Measurements from ENCODE around the gene ADGRG4. TPM values are rescaled to one million over a fixed set of nuclear protein-coding genes. Genes with fewer than 3 reads are reported as not detected.

ADGRG4 gene
- total RNA-seq, 1 donor from 2014 or later = not detected

DNA sequence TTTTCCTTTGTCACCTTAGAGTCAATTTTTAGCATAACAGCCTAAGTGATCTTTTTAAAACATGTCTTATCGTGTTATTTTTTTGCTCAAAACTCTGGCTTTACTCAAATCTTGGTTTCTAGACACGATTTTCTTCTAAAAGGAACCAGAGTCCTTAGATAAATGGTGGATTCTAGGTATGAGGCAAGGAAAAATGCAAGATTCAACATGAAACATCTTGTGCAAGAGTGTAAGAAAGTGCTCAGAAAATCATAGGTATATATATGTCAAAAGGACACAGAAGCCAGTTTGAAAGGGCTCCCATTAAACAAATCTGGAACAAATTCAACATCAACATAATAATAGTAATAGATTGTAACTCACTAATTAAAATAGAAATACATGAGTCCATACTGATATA is 8.1 kb upstream of the ADGRG4 start:
- DNase-seq (ENCODE audit: low read depth, low spot score) = no peak

DNA sequence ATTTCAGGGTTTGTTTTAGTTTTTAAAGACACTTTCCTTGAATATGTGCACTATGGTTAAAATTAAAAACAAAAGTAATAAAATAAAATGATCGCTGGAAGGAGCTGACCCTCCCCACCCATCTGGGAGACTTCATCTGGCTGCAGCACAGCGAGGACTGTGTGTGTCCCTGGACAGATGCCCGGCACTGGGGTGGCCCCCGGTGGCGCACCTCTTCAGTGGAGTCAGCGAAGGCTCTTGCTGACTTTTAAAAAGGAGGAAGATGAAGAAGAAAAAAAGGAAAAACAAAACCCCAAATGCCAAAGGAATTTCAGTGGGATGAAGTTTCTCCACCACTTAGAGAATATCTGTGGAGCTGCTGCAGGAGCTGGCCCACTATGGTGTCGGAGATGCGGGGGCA is 5.4 kb upstream of the ADGRG4 start:
- DNase-seq (ENCODE audit: low read depth, low spot score) = no peak

DNA sequence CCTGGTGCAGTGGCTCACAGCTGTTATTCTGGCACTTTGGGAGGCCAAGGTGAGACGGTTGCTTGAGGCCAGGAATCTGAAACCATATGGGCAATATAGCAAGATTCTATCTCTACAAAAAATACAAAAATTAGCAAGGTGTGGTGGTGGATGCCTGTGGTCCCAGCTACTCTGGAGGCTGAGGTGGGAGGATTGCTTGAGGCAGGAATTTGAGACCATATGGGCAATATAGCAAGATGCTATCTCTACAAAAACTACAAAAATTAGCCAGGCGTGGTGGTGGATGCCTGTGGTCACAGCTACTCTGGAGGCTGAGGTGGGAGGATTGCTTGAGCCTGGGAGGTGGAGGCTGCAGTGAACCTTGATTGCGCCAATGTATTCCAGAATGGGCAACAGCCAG is 2.3 kb downstream of the ADGRG4 start:
- no peak for DNase-seq (ENCODE audit: low read depth, low spot score)

DNA sequence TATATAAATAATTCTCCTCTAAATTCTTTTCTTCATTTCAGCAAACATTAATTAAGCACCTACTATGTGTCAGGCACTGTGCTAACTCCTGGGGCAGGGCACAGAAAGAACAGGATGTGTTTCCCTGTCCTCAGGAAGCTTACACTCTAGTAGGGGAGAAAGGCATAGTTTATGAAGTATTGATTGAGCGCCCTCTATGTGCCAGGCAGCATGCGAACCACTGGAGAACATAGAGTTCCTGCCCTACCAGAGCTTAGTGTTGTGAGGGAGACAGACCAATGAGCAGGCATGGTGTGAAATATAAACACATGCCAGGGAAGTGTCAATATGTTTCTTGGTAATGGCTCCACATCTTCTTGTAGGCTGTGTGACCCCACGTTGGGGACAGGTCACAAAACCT is 3.7 kb downstream of the ADGRG4 start:
- DNase-seq (ENCODE audit: low read depth, low spot score) = no peak

DNA sequence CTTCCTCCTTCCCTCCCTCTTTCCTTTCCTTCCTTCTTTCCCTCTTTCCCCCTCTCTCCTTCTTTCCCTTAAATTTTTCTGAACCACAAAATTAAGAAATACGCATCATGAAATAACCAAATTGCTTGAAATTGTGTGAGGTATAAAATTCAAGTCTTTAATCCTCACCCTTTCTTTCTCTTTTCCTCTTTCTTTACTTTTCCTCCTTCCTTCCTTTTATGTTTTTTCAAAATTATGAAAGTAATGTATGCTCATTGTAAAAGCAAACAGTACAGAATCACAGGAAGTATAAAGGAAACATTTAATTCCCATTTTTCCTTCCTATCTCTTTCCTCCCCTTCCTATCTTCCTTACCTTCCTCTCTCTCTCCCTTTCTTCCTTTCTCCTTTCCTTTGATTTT is 5.4 kb downstream of the ADGRG4 start:
- no peak for DNase-seq (ENCODE audit: low read depth, low spot score)

DNA sequence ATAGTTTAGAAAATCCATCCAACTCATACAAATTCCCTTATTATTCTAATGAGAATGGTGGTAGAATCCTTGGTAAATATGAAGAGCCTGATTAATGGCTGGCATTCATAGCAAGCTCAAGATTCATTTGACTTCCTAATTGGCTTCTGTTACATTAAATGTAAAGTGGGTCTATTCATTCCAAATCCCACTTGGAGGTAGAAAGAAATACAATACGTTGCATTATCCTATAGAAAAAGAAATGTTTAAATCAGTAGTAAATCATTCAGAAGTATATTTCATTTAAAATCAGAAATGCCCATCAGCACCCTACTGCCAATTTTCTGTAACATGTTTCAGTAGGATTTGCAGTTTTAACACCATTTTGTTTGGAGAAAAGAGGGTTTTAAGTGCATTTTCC is 6.7 kb downstream of the ADGRG4 start:
- no peak for DNase-seq (ENCODE audit: low read depth, low spot score)

DNA sequence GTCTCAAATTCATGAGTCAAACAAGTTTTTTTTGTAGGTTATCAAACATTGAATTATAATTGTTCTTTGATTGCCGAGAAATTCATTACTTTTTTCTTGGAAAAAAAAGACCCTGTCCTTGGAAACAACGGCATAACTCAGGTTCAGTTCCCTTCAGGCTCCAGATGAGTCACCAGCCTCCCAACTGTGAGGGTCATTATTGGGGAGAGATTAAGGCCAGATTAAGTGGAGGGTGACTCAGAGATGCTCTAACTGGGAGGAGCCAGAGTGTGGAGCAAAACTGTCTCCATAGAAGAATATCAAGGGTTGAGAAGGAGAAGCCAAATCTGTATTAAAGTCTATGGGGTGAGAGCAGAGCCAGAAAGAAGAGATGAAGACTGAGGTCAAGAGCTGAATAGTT is 9.6 kb downstream of the ADGRG4 start:
- no peak for DNase-seq (ENCODE audit: low read depth, low spot score)

DNA sequence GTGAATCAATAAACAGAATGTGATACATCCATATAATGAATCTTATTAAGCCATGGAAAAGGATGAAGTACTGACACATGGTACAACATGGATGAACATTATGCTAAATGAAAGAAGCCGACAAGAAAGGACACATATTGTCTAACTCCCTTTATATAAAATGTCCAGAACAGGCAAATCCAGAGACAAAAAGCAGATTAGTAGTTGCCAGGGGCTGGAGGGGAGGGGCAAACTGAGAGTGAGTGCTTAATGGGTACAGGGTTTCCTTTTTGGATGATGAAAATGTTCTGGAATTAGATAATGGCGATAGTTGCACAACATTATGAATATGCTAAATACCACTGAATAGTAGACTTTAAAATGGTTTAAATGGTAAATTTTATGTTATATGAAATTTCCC is 17.4 kb downstream of the ADGRG4 start:
- DNase-seq (ENCODE audit: low read depth, low spot score) = no peak

DNA sequence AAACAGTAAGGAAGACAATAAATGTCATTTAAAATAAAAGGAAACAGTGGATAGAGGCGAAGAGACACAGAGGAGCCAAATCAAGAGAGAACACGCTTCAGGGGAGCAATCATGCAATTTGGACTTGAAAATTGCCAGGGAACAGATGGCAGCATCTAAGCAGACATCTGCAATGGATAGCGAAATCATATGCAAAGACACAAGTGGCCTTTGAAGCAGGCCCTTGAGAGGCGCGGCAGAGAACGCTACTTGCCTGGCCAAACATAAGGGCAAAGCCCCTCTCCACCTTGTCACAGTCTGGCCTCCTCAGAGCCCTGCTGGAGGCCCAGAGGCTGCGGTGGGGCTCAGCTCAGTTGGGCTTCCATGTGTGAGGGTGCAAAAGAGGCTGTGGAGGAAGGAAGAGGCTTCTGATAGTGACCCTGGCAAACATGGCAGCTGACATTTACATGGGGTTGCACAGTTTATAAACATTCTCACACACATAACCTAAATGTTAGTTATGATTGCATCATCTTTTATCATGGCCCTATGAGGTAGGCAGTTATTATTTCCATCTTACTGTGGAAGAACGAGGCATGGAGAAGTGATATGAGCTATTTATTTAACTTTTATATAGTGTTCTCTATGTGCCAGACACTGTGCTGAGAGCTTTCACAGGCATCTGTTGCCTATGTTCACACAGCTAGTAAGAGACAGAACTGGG is 18.3 kb downstream of the ADGRG4 start:
- DNase-seq (ENCODE audit: low read depth, low spot score) = no peak

DNA sequence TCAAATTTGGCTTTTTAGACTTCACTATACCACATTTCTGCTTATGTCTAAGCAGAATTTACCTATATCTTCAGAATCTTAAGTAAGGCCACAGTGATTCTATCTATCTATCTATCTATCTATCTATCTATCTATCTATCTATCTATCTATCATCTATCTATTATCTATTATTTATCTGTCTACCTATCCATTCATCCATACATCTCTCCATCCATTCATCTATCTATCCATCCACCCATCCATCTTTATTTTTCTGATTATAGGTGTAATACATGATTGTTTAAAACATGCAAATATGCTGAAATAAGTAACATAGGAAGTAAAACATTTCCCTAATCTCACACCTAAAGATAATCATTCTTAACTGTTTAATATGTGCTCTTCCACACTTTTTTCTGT is 18.8 kb downstream of the ADGRG4 start:
- no peak for DNase-seq (ENCODE audit: low read depth, low spot score)

DNA sequence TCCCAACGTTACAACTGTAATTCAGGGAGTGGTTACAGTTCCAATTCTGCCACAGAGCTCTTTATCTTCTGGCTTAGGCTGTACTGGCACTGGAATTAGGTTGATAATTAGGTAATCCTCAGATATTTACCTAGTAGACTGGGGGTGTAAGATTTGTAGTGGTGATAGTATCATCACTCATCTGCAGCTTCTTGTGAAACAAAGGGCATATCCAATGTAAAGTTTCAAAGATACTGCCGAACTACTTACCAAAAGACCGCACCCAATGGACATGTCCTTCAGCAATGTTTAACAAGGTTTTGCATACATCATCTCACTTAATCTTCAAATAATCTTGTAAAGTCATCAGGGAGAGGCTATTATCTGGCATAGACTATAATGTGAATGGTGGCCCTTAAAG is 20.8 kb downstream of the ADGRG4 start:
- no peak for DNase-seq (ENCODE audit: low read depth, low spot score)

DNA sequence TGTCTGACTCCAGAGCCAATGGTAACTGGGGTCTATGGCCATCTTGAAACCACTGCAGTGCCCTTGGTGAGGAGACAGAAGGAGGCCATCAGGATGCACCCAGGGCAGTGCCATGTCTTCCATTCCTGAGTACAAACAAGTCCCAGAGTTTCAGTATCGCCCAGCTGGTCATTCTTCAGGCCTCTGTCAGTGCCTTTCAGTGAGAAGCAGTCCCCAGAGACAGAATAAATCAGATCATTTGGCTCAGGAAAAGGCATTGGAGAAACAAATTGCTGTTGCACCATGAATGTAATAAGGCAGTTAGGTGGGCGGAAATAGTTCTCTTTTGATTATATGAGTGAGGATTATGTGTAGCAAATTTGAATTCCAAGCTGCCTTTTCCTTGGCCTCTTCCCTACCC is 21.3 kb downstream of the ADGRG4 start:
- DNase-seq (ENCODE audit: low read depth, low spot score) = no peak

DNA sequence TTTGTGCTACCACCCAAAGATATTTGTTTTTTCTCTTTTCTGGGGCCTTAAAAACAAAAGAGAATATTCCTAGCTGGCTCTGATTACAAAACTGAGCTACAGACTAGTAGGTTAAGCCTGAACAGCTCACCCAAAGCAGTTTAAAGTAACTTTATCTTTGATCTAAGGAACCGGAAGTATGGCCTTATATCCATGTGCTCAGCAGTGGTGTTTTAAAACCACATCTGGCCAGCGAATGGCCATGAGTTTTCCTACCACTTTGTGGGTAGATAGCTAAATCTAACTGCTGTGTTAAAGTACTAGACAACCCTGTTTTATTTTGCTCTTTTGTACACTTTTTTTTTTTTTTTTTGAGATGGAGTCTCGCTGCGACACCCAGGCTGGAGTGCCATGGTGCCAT is 24.6 kb downstream of the ADGRG4 start:
- no peak for DNase-seq (ENCODE audit: low read depth, low spot score)

DNA sequence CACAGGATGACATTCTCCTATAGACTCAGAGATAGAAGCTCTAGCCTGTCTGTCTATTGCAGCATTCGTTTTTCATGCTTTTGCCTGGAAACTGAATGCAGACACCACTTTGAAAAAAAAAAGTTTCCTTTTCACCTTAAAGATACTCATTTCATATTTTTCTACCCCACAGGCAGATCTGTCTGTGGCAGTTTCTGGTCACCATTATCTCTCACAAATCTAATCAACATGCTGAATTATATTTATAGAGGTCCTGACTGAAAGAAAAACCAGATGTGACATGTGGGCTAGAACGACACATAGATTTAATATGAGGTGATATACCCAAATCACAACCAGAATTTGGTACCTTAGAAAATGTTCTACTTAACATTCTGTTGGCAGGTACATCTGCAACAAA is 28.2 kb downstream of the ADGRG4 start:
- DNase-seq (ENCODE audit: low read depth, low spot score) = no peak

DNA sequence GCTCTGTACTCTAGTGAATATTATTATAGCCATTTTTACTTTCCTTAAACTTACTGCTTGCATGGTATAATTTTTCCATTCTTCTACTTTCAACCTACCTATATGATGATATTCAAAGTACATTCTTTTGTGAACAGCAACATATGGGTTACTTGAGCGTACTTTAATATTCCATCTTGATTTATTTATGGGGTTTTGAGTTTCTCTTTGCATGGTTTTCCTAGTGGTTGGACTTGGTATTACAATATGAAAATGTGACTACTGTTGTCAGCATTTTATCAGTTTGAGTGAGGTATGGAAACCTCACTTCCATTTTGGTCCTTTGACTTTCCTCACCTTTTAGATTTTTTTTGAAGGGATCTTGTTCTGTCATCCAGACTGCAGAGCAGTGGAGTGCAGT is 35.9 kb downstream of the ADGRG4 start:
- DNase-seq (ENCODE audit: low read depth, low spot score) = no peak

DNA sequence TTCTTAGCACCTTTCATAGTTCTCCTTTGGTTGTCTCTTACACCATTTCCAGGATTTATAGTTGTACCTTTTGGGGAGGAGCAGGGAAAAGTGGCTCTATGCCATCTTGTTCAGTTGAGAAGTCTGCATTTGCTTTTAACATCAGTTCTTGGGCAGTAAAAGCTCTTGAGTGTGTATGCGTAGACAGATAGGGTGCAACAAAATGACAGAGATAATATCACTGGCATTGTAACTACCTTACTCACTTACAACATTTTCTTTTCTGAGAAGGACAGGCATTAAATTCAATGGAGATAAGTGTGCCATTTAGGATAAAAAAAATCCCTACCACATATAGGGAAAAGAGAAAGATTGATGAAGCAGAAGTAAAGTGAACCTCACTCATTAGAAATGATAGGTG is 38.9 kb downstream of the ADGRG4 start:
- DNase-seq (ENCODE audit: low read depth, low spot score) = no peak

DNA sequence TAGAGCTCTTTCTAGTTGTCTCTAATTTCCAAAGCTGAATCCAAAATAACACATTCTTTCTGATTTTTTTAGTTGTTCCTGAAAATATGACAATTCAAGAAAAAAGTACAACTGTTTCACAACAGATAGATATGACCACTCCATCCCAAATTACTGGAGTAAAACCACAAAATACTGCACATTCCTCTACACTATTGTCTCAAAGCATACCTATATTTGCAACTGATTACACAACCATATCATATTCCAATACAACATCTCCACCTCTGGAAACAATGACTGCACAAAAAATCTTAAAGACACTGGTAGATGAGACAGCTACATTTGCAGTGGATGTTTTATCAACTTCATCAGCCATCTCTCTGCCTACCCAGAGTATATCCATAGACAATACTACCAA is 43.6 kb downstream of the ADGRG4 start:
- no peak for DNase-seq (ENCODE audit: low read depth, low spot score)

DNA sequence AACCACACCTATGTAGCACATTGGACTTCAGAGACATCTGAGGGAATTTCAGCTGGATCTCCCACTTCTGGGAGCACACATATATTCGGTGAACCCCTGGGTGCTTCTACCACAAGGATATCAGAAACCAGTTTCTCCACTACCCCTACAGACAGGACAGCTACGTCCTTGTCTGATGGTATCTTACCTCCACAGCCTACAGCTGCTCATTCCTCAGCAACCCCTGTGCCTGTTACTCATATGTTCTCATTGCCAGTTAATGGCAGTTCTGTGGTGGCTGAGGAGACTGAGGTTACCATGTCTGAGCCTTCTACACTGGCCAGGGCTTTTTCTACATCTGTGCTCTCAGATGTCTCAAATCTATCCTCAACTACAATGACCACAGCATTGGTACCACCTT is 45.7 kb downstream of the ADGRG4 start:
- no peak for DNase-seq (ENCODE audit: low read depth, low spot score)

DNA sequence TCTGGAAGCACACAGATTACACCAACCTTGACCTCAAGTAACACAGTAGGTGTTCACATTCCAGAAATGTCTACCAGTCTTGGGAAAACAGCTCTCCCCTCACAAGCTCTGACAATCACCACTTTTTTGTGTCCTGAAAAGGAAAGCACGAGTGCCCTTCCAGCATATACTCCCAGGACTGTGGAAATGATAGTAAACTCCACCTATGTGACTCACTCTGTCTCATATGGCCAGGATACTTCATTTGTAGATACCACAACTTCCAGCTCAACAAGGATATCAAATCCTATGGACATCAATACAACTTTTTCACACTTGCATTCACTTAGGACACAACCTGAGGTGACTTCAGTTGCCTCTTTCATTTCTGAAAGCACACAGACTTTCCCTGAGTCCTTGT is 46.9 kb downstream of the ADGRG4 start:
- DNase-seq (ENCODE audit: low read depth, low spot score) = no peak

DNA sequence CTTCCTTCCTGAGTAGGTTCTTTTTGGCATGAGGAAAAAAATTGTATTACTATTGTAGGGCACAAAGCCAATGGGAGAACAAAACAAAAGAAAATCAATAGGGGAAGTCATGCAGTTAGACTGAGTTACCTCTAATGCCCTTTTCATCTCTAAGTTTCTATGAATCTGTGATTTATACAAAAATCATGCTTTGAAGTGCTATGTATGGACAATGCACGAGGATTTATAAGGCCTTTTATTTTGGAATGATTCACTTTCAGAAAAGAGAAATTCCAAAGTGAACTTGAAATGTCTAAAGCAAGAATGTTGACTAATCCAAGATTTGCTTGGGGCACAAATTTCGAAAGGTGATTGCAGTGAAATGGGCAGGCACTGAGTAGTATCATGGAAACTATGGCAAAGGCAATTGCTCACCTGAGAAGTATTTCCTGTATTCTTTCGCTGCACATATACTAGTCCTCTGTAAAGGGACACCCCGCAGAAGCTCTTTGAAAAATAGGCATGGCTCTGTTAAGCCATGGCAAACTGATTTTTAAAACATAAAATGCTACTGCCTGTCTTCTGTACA is 52.8 kb downstream of the ADGRG4 start:
- DNase-seq (ENCODE audit: low read depth, low spot score) = no peak

DNA sequence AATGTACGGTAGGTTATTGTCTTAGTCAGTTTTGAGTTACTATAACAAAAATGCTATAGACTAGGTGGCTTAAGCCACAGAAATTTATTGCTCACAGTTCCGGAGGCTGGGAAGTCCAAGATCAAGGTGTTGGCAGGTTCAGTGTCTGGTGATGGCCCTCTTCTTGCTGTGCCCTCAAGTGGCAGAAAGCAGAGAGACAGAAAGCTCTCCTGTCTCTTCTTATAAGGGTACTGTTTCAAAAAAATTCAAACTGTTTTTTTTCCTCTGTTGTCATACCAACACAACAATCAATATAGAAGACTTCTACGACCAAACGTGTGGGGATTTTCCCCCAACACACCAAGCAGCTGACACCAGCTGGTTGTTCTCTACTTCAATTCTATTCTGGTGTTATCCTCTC is 53.4 kb downstream of the ADGRG4 start:
- no peak for DNase-seq (ENCODE audit: low read depth, low spot score)

DNA sequence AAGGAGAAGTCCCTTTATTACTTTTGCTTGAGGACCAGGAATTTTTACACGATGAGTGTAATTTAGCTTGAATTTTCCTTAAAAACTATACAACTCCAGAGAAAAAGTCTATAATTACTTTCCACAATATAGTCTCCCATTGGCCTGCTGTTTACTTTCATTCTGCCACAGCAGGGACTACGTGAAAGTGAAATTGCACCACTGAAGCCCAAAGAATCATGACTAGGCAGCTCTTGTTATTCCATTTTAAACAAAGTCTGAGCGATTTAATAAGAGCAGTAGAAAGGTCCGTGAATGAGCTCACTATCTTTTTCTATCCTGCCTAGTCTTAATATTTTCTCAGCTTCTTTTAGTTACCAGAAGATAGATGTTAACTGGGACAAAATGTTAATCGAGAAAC is 68.6 kb downstream of the ADGRG4 start:
- no peak for DNase-seq (ENCODE audit: low read depth, low spot score)

DNA sequence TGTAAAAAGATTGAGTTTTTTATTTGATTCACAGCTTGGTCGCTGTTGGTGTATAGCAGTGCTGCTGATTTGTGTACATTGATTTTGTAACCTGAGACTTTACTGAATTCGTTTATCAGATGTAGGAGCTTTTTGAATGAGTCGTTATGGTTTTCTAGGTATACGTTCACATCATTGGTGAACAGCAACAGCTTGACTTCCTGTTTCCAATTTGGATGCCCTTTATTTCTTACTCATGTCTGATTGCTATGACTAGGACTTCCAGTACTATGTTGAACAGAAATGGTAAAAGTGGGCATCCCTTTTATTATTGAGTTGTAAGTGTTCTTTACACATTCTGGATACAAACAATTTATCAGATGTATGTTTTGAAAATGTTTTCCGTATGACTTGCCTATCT is 76.0 kb downstream of the ADGRG4 start:
- no peak for DNase-seq (ENCODE audit: low read depth, low spot score)
